ENCODE measurements around the gene PLPP7. TPM values are rescaled to one million over a fixed set of nuclear protein-coding genes. Genes with fewer than 3 reads are reported as not detected.

The PLPP7 gene
- polyA plus RNA-seq, 1 donor from 2014 or later: 0.87 TPM

- Histone ChIP-seq H3K9me3 (ENCODE audit: low read length) (no peaks in the 10 kb centered on the region), H3K9ac (ENCODE audit: low read length) (no peak overlapping the region), H2AFZ (ENCODE audit: low read depth, low read length) (no peak overlapping the region), H3F3A (ENCODE audit: insufficient read depth, low read length, poor library complexity, severe bottlenecking) (no peaks in the 10 kb centered on the region), H3K36me3 (ENCODE audit: insufficient read depth, low read length) (no peaks in the 10 kb centered on the region), H3K27me3 (ENCODE audit: insufficient read depth, low read depth, low read length) (no peaks in the 10 kb centered on the region), H3K27ac (ENCODE audit: low read length) (no peak overlapping the region), H3K79me2 (replicated peaks; ENCODE audit: insufficient read depth, low read length) (no peaks in the 10 kb centered on the region), H4K20me1 (ENCODE audit: insufficient read depth) (no peaks in the 10 kb centered on the region), H3K4me2 (ENCODE audit: low read length) (no peak overlapping the region), H3K4me3 (ENCODE audit: low read length) (no peak overlapping the region), H3K9me2 (ENCODE audit: insufficient read depth, low read length) (no peaks in the 10 kb centered on the region)
- no peak for TF ChIP-seq REST (IDR thresholded peaks at IDR 0.05; ENCODE audit: borderline replicate concordance)
- no peak for TF ChIP-seq CTCF (IDR thresholded peaks at IDR 0.05; ENCODE audit: poor library complexity, severe bottlenecking)
- TF ChIP-seq POLR2AphosphoS5 (IDR thresholded peaks at IDR 0.05): no peak
- TF ChIP-seq SMC3 (conservative IDR thresholded peaks at IDR 0.05; ENCODE audit: poor library complexity): no peak
- no peak for TF ChIP-seq EZH2 (IDR thresholded peaks at IDR 0.05; ENCODE audit: borderline replicate concordance, insufficient read depth, low read length, poor library complexity, severe bottlenecking)
- no peak for TF ChIP-seq EP300 (conservative IDR thresholded peaks at IDR 0.05; ENCODE audit: poor library complexity, severe bottlenecking)
- TF ChIP-seq MXI1 (conservative IDR thresholded peaks at IDR 0.05; ENCODE audit: poor library complexity, severe bottlenecking): no peak
- TF ChIP-seq RAD21 (conservative IDR thresholded peaks at IDR 0.05): no peak
- TF ChIP-seq TAF1 (IDR thresholded peaks at IDR 0.05; ENCODE audit: low read depth): no peak
These were observed 39.7 kb downstream of the PLPP7 start for GRCh38 chr9:131329241-131329641.

- H3K4me3 ChIP-seq (ENCODE audit: low read length): no peak overlapping the region
- no peak overlapping the region for H3K4me2 ChIP-seq (ENCODE audit: low read length)
These were observed 41.5 kb downstream of the PLPP7 start for GRCh38 chr9:131330814-131331600.

More at GRCh38 chr9:131330814-131331600, 41.5 kb downstream of the PLPP7 start:
- H3F3A ChIP-seq (ENCODE audit: insufficient read depth, low read length, poor library complexity, severe bottlenecking): no peaks in the 10 kb centered on the region
- H3K79me2 ChIP-seq (replicated peaks; ENCODE audit: insufficient read depth, low read length): no peaks in the 10 kb centered on the region
- H3K9ac ChIP-seq (ENCODE audit: low read length): no peak overlapping the region
- no peaks in the 10 kb centered on the region for H3K9me3 ChIP-seq (ENCODE audit: low read length)
- H3K27me3 ChIP-seq (ENCODE audit: insufficient read depth, low read depth, low read length): no peaks in the 10 kb centered on the region
- no peaks in the 10 kb centered on the region for H4K20me1 ChIP-seq (ENCODE audit: insufficient read depth)
- H2AFZ ChIP-seq (ENCODE audit: low read depth, low read length): no peak overlapping the region
- TF ChIP-seq SMC3 (conservative IDR thresholded peaks at IDR 0.05; ENCODE audit: poor library complexity): no peak
- no peak for TF ChIP-seq REST (IDR thresholded peaks at IDR 0.05; ENCODE audit: borderline replicate concordance)
- no peak for TF ChIP-seq EP300 (conservative IDR thresholded peaks at IDR 0.05; ENCODE audit: poor library complexity, severe bottlenecking)
- no peak for TF ChIP-seq POLR2AphosphoS5 (IDR thresholded peaks at IDR 0.05)
- TF ChIP-seq EZH2 (IDR thresholded peaks at IDR 0.05; ENCODE audit: borderline replicate concordance, insufficient read depth, low read length, poor library complexity, severe bottlenecking): no peak
- no peak for TF ChIP-seq CTCF (IDR thresholded peaks at IDR 0.05; ENCODE audit: poor library complexity, severe bottlenecking)
- TF ChIP-seq MXI1 (conservative IDR thresholded peaks at IDR 0.05; ENCODE audit: poor library complexity, severe bottlenecking): no peak
- no peak for TF ChIP-seq RAD21 (conservative IDR thresholded peaks at IDR 0.05)
- no peak for TF ChIP-seq TAF1 (IDR thresholded peaks at IDR 0.05; ENCODE audit: low read depth)
- no peaks in the 10 kb centered on the region for H3K9me2 ChIP-seq (ENCODE audit: insufficient read depth, low read length)
- H3K27ac ChIP-seq (ENCODE audit: low read length): no peak overlapping the region
- no peaks in the 10 kb centered on the region for H3K36me3 ChIP-seq (ENCODE audit: insufficient read depth, low read length)
